GM12878 (cell line): ENCODE results near the gene MCRIP2. TPM values are rescaled to one million over a fixed set of nuclear protein-coding genes. Genes with fewer than 3 reads are reported as not detected.
A peak's percentile ranks its signal among the peaks of the same experiment; 100 is the strongest.

ENCODE experiments used
- ATF7 ChIP-seq: fragments of 450-650 bp; IDR thresholded peaks from 2 replicates; pipeline ENCODE4 v1.6.1; 2016; ENCODE audit warnings: low read depth, mild to moderate bottlenecking
- BRCA1 ChIP-seq: IDR thresholded peaks from 2 replicates; pipeline ENCODE4 v1.6.1; 2011; ENCODE audit warnings: low read depth, low read length, improper control_type of control experiment
- CBFB ChIP-seq: IDR thresholded peaks from 2 replicates; pipeline ENCODE4 v1.6.1; 2016; ENCODE audit warnings: antibody characterized with exemption, low read depth
- CEBPB ChIP-seq, 2 experiments: fragments of 150-350 bp in 1 of 2; IDR thresholded peaks; 2 replicates each; pipeline ENCODE4 v1.6.1; 2012 to 2014; ENCODE audit warnings: low read depth in 2 of 2, low read length in 2 of 2, borderline replicate concordance in 1 of 2, inconsistent platforms in 1 of 2
- EED ChIP-seq: sonication (generic); IDR thresholded peaks from 2 replicates; pipeline ENCODE4 v1.6.1; 2016; ENCODE audit warnings: antibody characterized with exemption, low read depth
- FOS ChIP-seq: IDR thresholded peaks from 3 replicates; pipeline ENCODE4 v1.6.1; 2011; ENCODE audit warnings: borderline replicate concordance; ENCODE audit not compliant: insufficient read length; ENCODE audit errors: extremely low read depth
- GATAD2B ChIP-seq: fragments of 450-650 bp; conservative IDR thresholded peaks from 2 replicates; pipeline ENCODE4 v1.6.1; 2017; ENCODE audit warnings: low read depth, mild to moderate bottlenecking, moderate library complexity
- IKZF2 ChIP-seq, 2 experiments: fragments of 450-650 bp; IDR thresholded peaks; 2 replicates each; pipeline ENCODE4 v1.6.1; 2017; ENCODE audit warnings: mild to moderate bottlenecking in 2 of 2, moderate library complexity in 2 of 2
- JUNB ChIP-seq: IDR thresholded peaks from 2 replicates; pipeline ENCODE4 v1.6.1; 2016; ENCODE audit warnings: antibody characterized with exemption, mild to moderate bottlenecking
- MYB ChIP-seq: fragments of 150-350 bp; IDR thresholded peaks from 2 replicates; pipeline ENCODE4 v1.6.1; 2014; ENCODE audit warnings: mild to moderate bottlenecking, low read depth, low read length, borderline replicate concordance
- NFIC ChIP-seq: IDR thresholded peaks from 2 replicates; pipeline ENCODE4 v1.6.1; 2012; ENCODE audit warnings: low read depth, mild to moderate bottlenecking, inconsistent platforms, low read length, moderate library complexity
- NR2F1 ChIP-seq: fragments of 450-650 bp; conservative IDR thresholded peaks from 2 replicates; pipeline ENCODE4 v1.6.1; 2017; ENCODE audit warnings: mild to moderate bottlenecking
- PBX3 ChIP-seq: IDR thresholded peaks from 2 replicates; pipeline ENCODE4 v1.6.1; 2011; ENCODE audit warnings: mild to moderate bottlenecking, low read depth, low read length, moderate library complexity; ENCODE audit not compliant: insufficient replicate concordance
- POLR2AphosphoS2 ChIP-seq: IDR thresholded peaks from 2 replicates; pipeline ENCODE4 v1.6.1; 2011; ENCODE audit warnings: low read depth, mild to moderate bottlenecking, low read length, improper control_type of control experiment, moderate library complexity
- RAD51 ChIP-seq: fragments of 450-650 bp; IDR thresholded peaks from 2 replicates; pipeline ENCODE4 v1.6.1; 2016; ENCODE audit warnings: moderate library complexity, mild to moderate bottlenecking, inconsistent platforms
- RUNX3 ChIP-seq: IDR thresholded peaks from 2 replicates; pipeline ENCODE4 v1.6.1; 2012; ENCODE audit warnings: low read length, inconsistent platforms
- SMAD1 ChIP-seq: fragments of 450-650 bp; IDR thresholded peaks from 2 replicates; pipeline ENCODE4 v1.6.1; 2018; ENCODE audit warnings: mild to moderate bottlenecking, low read depth; ENCODE audit not compliant: partially characterized antibody
- SMARCA5 ChIP-seq: fragments of 450-650 bp; IDR thresholded peaks from 2 replicates; pipeline ENCODE4 v1.6.1; 2017; ENCODE audit warnings: mild to moderate bottlenecking
- SMC3 ChIP-seq: IDR thresholded peaks from 2 replicates; pipeline ENCODE4 v1.6.1; 2011; ENCODE audit warnings: low read length, improper control_type of control experiment, borderline replicate concordance
- SUPT20H ChIP-seq: IDR thresholded peaks from 2 replicates; pipeline ENCODE4 v1.6.1; 2011; ENCODE audit warnings: low read depth, mild to moderate bottlenecking, low read length, moderate library complexity, borderline replicate concordance; ENCODE audit not compliant: control insufficient read depth
- SUZ12 ChIP-seq: fragments of 200-600 bp; sonication (generic); IDR thresholded peaks from one replicate; pipeline ENCODE4 v1.6.1; 2018; ENCODE audit warnings: antibody characterized with exemption, mild to moderate bottlenecking; ENCODE audit not compliant: unreplicated experiment
- ZBTB4 ChIP-seq: fragments of 450-650 bp; formaldehyde crosslinking; IDR thresholded peaks from 2 replicates; pipeline ENCODE4 v1.4.0; 2022; ENCODE audit warnings: mild to moderate bottlenecking, moderate library complexity
- polyA plus RNA-seq, 11 experiments: library from polyadenylated mRNA; depleted of rRNA in 4 of 11; unstranded in 6 of 11; stranded (reverse) in 5 of 11; fragments of >200 nt; fragmentation: Nextera tagmentation in 4 of 11; fragmentation: Illumina TruSeq in 1 of 11; extraction: Ambion mirVana in 4 of 11; extraction: Trizol in 1 of 11; gene quantifications; 1 replicate in 1 of 11; 2 replicates in 10 of 11; pipeline versions ENCODE4 v1.2.1 to v1.2.3, GENCODE V29; 2011 to 2016; ENCODE audit warnings: inconsistent platforms in 2 of 11, missing spikeins in 2 of 11, low read depth in 1 of 11
- total RNA-seq, 4 experiments: library from RNA; depleted of rRNA in 3 of 4; stranded (reverse); fragments of >200 nt in 3 of 4; fragmentation: Illumina TruSeq in 1 of 4; extraction: Trizol in 1 of 4; gene quantifications; 2 replicates each; pipeline versions ENCODE4 v1.2.1 to v1.2.3, GENCODE V29; 2013 to 2021
- TF ChIP-seq, protein P1 (sequence below): IDR thresholded peaks from 2 replicates; pipeline ENCODE4 v1.6.1; 2011; ENCODE audit warnings: low read depth, low read length, improper control_type of control experiment, borderline replicate concordance
- TF ChIP-seq, protein P2 (sequence below): fragments of 450-650 bp; conservative IDR thresholded peaks from 2 replicates; pipeline ENCODE4 v1.6.1; 2017; ENCODE audit warnings: mild to moderate bottlenecking, moderate library complexity

MCRIP2 gene
- total and polyA plus RNA-seq, 10 of the 15 experiments (the other 5 are each of a cell fraction or from before 2014, with no cell fraction given) = 0.19 to 93.1 (median 57.9) TPM

DNA sequence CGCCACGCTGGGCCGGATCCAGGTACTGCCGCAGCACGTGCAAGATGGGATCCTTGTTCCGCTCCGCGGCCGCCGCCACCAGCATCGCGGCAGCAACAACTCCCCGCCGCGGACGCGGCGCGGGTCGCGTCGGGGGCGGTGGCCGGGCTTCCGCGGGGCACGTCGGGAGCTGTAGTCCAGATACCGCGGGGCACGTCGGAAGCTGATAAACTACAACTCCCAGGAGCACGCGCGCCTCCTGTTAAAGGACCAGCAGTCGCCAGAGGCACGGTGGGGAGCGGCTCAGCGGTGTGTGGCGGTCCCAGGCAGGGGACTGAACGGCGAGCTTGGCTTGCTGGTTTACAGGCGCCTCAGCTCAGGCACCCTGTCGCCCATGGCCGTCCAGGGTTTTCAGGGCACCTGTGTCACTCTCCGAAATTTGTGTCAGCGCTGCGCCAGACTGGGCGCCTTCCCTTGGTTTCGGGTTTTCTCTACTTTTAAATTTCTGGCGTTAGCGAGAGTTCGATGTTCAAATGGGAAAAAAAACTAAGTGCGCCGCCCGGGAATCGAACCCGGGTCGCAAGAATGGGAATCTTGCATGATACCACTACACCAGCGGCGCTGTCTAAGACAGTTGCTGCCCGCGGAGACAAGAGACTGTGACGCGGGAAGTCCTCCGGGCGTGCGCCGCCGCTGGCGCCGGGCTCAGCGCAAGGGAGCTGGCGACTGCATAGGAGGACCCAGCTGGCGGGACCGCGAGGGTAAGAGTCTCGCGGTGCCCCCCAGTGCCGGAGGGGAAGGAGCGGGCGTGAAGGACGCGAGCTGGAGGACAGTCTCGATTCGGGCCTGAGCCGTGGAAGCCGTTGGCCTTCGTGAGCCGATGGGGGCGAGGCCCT lies 5.2 kb upstream of the MCRIP2 start, which contains the start of gene METTL26 (continued):
- TF ChIP-seq ZBTB4 (CRISPR knock-in tag) (no peak), SMAD1 (no peak), CBFB (peak; percentile 64; the same call in 1 of the 2 replicates), FOS (no peak), MYB (0 out of 2 replicates have a peak, but pooled peaks have one; percentile 37), RUNX3 (peak; percentile 35), EED (no peak), IKZF2 (IDR thresholded peaks at IDR 0.05) (peak; percentile 49 to 69), SUPT20H (no peak), JUNB (no peak), NFIC (no peak), GATAD2B (peak; percentile 14; the same call in 1 of the 2 replicates), ATF7 (peak; percentile 46), SUZ12 (no peak), SMC3 (no peak), CEBPB (IDR thresholded peaks at IDR 0.05; ENCODE audit: borderline replicate concordance in 1 of 2, low read depth in 2 of 2, low read length in 2 of 2) (no peak), SMARCA5 (peak; percentile 91), RAD51 (no peak), NR2F1 (peak; percentile 61), BRCA1 (no peak), PBX3 (no peak), POLR2AphosphoS2 (no peak)
- TF ChIP-seq, protein P1, sequence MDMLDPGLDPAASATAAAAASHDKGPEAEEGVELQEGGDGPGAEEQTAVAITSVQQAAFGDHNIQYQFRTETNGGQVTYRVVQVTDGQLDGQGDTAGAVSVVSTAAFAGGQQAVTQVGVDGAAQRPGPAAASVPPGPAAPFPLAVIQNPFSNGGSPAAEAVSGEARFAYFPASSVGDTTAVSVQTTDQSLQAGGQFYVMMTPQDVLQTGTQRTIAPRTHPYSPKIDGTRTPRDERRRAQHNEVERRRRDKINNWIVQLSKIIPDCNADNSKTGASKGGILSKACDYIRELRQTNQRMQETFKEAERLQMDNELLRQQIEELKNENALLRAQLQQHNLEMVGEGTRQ = no peak
- TF ChIP-seq, protein P2, sequence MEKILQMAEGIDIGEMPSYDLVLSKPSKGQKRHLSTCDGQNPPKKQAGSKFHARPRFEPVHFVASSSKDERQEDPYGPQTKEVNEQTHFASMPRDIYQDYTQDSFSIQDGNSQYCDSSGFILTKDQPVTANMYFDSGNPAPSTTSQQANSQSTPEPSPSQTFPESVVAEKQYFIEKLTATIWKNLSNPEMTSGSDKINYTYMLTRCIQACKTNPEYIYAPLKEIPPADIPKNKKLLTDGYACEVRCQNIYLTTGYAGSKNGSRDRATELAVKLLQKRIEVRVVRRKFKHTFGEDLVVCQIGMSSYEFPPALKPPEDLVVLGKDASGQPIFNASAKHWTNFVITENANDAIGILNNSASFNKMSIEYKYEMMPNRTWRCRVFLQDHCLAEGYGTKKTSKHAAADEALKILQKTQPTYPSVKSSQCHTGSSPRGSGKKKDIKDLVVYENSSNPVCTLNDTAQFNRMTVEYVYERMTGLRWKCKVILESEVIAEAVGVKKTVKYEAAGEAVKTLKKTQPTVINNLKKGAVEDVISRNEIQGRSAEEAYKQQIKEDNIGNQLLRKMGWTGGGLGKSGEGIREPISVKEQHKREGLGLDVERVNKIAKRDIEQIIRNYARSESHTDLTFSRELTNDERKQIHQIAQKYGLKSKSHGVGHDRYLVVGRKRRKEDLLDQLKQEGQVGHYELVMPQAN = peak; percentile 93
